ENCODE data around the gene COL6A1.

COL6A1 gene, protein sequence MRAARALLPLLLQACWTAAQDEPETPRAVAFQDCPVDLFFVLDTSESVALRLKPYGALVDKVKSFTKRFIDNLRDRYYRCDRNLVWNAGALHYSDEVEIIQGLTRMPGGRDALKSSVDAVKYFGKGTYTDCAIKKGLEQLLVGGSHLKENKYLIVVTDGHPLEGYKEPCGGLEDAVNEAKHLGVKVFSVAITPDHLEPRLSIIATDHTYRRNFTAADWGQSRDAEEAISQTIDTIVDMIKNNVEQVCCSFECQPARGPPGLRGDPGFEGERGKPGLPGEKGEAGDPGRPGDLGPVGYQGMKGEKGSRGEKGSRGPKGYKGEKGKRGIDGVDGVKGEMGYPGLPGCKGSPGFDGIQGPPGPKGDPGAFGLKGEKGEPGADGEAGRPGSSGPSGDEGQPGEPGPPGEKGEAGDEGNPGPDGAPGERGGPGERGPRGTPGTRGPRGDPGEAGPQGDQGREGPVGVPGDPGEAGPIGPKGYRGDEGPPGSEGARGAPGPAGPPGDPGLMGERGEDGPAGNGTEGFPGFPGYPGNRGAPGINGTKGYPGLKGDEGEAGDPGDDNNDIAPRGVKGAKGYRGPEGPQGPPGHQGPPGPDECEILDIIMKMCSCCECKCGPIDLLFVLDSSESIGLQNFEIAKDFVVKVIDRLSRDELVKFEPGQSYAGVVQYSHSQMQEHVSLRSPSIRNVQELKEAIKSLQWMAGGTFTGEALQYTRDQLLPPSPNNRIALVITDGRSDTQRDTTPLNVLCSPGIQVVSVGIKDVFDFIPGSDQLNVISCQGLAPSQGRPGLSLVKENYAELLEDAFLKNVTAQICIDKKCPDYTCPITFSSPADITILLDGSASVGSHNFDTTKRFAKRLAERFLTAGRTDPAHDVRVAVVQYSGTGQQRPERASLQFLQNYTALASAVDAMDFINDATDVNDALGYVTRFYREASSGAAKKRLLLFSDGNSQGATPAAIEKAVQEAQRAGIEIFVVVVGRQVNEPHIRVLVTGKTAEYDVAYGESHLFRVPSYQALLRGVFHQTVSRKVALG

DNA sequence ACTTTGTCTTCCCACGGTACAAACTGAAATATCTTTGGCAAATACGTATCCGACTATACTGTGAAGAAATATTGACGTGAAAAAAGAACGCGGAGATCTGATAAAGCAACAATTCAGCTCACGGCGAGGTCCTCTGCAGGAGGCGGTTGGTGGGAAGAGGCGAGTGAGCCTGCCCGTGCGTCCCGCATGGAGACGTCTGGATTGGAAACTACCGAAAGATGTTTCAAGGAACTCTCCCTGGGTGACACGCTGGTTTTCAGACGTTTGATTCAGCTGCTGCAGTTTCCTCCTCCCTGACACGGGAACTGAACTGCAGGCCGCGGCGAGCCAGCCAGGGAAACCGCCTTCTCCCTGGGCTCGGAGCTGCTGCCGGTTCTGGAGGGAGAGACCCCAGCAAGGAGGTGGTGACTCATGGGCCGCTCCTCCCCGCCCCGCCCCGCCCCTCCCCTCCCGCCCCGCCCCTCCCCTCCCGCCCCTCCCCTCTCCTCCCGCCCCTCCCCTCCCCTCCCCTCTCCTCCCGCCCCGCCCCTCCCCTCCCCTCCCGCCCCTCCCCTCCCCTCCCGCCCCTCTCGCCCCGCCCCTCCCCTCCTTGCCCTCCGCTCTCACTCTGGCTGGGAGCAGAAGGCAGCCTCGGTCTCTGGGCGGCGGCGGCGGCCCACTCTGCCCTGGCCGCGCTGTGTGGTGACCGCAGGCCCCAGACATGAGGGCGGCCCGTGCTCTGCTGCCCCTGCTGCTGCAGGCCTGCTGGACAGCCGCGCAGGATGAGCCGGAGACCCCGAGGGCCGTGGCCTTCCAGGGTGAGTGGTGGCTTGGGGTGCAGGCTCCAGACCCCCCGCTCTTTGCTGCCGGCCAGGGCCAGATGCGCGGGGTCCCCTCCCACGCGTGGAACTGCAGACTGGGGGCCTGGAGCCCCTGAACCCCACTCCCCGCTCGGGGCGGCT is at the start of gene COL6A1:
COL6A1 (plus strand) TSS at position 620 of the 941 bp plus-strand sequence; CDS start at position 701, 81 bp downstream.
- peak; percentile 63 for DNase-seq

DNA sequence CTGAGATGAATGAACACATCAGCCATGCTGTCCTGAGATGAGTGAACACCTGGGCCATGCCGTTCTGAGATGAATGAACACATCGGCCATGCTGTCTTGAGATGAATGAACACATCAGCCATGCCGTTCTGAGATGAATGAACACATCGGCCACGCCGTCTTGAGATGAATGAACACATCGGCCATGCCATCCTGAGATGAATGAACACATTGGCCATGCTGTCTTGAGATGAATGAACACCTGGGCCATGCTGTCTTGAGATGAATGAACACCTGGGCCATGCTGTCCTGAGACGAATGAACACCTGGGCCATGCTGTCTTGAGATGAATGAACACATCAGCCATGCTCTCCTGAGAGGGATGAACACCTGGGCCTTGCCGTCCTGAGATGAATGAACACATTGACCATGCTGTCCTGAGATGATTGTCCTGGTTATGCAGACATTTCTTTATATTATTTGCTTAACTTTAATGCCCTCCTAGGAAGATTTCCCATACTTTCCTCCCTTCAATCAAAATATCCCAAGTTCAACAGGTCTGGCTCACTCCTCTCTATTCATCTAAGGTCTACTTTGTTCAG is 48.6 kb upstream of the COL6A1 start:
- peak; percentile 29 for DNase-seq

DNA sequence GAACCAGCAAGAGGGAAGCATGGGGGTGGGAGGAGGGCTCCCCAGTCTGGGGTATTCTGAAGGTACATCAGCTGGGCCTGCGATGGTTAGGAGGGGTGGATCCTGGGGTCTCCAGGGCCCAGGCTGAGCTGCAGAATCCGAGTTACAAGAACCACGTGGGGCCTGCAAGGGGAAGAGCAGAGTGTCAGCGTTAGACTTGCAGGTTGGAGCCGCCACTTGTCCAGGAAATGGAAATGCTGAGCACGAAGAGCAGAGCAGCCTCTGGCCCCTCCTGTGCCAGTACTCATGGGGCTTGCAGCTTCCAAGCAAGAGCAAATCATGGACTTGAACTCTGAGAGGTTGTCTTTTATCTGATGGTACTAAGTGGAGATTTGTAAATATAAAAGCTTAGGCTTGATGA is 47.5 kb upstream of the COL6A1 start:
- no peak for DNase-seq

DNA sequence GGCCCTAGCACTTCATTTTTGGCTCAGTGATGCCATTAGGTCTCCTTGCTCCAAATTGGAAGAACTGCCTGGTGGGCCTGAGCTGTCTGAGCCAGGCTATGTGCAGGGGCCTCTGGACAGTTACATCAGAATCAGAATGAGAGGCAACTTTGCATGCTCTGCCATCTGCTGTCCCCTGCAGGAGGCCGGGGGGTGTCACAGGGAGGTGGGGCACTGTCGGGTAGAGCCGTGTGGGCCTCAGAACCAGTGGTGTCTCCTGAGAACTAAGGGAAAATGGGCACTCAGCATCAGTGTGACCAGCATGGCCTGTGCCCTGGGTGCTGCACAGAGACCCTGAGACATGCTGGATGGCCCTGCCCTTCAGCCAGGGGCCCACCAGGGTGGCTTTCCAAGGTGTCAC is 47.0 kb upstream of the COL6A1 start:
- no peak for DNase-seq

DNA sequence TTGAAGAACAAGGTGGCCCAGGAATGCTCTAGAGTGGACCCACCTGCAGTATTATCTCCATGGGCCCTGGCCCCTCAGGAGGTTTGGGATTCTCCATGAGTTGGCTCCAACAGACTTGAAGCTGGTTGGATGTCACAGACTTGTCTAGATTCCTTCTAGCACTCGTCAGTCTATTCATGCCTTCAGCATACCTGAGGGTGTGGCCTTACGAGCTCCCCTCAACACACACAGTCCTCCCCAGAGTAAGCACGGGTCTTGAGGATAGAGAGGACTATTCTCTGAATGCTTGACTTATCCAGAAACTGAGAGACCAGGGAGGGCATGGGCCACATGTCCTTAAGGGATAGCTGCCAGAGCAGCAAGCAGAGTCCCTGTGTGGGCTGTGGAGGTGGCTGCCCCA is 45.9 kb upstream of the COL6A1 start:
- DNase-seq, result no peak

DNA sequence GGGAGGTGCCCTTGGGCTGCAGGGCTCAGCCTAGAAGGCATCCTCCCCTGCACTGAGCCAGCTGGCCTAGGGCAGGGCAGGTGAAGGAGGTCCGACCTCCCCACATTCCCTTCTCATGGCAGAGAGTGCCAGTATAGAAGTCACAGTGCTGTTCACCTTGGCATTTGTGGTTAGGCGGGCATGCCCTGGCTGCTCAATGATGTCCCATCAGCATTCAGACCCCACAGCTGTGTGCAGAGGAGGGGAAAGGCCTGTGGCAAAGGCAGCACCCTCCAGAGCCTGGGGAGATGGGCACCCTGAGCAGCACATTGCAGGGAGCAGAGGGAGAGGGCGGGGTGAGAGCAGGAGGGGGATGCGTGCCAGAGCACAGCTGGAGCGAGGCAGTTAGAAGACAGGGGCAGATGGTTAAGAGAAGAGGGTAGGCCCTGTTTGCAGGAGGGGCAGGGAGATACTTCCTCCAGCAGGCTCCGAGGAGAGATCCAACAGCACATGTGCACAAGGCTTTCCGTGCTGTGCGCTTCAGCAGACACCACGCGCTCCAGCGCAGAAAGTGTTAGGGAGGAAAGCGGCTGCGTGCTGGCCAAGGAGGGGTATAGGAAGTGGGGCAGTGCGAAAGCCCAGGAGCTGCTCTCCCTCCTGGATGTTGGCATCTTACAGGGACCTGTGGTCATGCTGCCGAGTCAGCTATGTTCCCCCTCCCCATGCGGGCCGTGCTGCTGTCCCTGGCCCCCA is 43.7 kb upstream of the COL6A1 start:
- no peak for DNase-seq

DNA sequence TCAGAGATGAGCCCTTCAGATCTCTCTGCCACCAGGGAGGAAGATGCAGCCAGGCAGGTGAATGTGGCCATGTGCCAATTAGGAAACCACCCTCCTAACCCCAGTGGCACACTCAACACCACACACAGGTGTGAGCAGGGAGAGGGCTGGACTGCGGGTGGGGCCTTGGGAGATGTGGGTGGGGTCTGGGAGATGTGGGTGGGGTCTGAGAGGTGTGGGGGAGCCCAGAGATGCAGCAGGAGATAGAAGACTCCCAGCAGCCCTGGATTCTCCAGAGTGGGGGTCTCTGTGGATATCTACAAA is 43.2 kb upstream of the COL6A1 start:
- DNase-seq, result no peak

DNA sequence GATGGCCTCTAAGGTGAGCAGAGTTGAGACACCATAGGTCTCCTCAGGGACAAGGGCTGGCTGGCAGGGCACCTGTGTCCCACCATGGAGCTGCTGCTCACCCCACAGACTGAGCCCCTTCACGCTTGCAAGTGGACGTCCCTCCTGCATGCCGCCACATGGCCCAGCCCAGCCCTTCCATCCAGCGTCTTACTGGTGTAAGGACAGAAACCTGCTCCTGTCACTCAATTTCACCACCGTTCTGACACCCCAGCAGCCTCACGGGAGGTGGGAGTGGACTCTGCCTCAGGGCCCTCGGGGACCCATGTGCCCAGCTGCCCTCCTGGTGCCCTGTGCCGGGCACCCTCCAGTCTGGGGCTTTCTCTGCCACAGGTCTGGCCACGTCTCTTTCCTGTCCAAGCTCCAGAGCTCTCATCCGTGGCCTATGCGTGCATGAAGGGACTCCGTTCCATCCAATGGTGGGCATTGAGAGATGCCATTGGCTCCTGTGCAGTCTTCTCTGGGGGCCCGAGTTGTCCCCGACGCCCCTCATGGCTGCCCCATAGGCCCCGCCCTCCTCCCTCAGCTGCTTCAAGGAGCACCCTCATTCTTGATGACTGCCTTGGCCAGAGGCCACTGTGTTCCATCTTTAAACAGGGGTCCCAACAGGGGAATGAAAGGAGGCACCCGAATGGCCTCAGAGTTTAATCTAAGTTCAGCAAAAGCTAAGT is 42.6 kb upstream of the COL6A1 start:
- no peak for DNase-seq

DNA sequence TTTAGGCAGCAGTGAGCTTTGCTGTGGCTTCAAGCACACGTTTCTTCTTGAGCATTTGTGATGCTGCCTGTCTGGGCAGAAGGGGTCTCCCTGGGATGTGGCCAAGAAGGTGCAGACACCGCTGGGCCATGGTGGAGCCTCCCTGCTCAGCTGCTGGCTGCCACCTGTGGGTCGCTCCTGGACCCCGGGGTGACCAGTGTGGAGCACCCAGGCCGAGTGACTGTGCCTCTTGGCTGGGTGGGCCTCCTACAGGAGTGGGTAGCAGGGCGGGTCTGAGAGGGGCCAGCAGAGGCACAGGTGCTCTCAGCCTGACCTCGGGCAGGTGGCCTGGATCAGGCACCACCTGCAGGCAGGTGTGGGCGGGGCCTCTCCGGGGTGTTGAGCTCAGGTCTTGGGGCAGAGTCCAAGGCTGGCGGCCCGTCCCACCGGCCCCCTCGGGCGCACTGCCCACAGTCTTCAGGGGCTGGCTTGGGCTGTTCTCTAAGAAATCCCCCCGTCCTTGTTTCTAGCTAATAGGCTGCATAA is 42.0 kb upstream of the COL6A1 start:
- no peak for DNase-seq

DNA sequence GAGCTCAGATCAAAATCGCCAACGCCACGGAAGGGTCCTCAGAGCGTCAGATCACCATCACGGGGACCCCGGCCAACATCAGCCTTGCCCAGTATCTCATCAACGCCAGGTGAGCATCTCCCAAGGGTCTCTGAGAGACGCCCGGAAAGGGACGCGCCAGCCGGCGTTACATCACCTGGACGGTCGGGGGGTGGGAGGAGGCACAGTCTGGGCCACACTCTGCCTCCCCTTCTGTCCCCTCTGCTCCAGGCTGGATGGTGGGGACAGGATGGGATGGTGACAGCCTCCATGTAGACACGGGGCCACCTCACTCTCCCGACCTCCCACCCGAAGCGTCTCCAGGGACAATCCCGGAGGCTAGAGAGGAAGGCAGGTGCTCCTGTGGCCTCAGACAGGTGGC is 41.5 kb upstream of the COL6A1 start:
- DNase-seq, result no peak

DNA sequence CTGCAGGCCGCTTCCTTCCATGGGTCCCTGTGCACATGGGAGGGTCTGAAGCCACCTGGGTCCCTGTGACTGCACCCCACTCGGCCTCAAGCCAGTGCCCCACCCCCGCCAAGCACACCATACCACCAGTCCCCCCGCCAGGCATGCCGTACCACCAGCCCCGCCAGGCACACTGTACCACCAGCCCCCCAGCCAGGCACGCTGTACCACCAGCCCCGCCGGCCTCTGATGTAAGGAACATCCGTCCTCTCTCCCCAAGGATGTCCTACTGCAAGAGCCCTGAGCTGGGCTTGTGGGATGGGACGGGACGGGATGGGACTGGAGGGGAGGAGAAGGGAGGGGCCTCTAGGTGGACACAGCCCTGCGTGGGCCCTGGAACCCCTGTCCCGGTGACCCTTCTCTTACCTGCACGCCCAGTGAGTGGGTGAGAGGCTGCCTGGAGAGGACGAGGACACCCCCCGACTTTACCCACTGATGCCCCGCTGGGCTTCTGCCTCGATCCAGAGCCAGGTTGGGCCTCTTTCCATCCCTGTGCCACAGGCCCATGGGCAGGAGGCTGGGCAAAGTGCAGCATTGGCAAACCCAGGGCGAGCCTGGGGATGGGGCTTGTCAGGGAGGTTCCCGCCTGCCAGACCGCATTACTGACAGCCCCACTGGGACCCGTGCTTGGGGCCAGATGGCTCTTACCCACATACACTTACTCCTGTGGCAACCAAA is 40.8 kb upstream of the COL6A1 start:
- no peak for DNase-seq

DNA sequence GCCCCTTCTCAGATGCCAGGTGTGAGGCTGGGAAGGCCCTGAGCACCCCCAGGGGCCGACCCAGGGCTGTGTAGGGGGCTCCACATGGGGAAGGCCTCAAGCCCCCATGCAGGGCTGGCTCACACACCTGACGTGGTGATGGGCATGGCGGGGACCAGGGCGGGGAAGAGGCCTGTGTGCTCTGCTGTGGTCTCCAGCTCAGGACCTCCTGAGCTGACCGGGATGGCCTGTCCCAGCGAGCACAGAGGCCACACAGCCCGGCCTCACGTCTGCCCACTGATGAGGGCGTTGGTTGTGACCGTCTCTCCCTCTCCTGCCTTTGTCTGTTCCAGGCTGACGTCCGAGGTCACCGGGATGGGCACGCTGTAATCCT is 40.2 kb upstream of the COL6A1 start:
- DNase-seq, result no peak

DNA sequence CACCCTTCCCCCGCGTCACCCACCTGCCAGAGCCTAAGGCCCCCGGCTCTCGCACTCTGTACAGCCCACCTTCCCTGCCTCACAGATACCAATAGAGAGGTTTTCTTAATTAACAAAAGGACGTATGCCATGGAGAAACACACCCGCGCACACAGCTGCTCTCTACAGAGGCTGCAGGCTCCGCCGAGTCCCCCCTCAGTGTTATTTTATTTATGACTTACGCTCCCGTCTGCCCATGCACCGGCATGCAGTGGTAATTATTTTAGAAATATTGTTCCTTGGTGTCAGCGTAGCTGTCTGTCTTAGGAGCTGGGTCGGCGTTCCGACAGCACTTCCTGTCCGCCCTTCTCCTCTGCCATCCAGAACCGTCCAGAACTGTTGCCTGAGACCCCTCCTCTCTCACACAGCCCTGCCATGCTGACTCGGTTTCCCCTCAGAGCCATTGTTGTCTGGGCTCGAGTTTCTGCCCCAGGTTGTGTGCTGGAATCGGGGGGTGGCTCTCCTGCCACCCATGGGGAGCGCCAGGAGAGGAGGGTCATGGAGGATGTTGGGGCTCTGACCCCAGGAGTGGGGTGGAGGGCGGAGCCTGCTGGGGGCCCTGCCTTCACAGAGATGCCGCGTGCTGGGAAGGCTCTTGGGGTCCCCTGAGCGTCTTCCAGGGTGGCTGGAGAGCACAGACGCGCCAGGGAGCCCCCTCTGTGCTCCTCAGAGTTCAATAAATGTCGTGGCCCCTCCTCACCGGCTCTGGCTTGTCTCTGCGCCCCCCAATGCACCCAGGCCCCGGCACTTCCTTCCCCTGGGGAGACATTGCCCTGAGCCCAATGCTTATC is 39.6 kb upstream of the COL6A1 start:
- DNase-seq, result no peak

DNA sequence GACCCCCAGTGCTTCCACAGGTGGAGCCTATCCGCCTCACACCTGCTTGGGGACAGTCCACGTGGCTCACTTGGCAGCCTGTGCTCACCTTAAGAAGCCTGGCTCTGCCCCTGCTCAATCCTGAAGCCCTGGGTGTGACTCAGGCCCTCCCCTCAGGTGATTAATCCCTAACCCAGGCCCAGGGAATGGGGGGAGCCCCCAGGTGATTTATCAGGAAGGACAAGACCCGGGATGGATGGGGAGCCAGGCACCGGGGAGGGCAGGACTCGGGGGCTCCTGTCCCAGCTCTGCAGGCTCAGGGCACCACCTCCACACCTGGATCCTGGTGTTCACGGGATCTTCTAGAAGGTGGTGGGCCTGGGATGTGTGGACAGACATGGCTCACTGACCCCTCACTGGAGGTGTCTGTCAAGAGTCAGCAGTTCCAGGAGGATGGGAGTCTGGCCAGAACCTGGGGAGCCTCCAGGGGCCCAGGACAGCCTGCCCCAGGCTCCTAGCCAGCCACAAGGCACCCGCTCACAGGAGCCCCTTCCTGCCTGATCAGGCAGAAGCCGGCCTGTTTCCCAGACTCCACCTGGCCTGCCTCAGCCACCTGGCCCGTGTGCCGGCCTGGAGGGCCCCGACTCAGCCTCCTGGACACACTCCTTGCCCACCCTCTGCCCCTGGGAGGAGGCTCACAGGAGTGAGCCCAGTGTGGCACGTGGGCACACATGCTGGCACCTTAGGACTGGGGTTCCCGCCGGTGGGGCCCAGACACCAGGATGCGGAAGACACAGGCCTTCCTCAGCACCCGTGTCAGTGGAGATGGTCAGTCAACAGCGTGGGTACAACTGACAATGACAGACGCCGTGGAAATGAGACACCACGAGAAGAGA is 38.6 kb upstream of the COL6A1 start:
- DNase-seq, result no peak

DNA sequence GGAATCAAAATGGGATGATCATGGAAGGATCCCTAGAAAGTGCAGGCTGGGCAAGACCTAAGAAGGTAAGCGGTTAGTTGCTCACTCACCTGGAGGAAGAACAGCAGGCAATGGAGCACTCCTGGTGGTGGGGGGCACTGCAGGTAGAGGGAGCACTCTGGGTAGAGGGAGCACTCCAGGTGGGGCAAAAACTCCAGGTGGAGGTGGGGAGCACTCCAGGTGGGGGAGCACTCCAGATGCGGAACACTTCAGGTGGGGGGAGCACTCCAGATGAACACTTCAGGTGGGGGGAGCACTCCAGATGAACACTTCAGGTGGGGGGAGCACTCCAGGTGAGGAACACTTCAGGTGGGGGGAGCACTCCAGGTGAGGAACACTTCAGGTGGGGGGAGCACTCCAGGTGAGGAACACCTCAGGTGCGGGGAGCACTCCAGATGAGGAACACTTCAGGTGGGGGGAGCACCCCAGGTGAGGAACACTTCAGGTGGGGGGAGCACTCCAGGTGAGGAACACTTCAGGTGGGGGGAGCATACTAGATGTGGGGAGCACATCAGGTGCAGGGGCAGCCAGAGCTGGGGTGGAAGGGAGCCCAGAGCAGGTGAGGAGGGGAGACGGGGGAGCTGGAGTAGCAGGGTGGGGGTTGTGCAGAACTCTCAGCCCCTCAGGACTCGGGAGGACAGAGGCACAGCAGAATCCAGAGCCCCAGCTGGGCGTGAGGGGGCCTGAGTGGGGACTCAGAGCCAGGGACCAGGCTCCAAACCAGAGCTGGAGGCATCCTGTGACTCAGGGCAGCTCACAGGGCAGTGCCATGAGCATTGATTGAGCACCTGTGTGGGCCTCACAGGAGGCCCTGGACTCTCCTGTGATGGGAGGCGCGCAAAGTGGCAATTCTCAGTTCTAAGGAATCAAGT is 37.7 kb upstream of the COL6A1 start:
- DNase-seq, result no peak

DNA sequence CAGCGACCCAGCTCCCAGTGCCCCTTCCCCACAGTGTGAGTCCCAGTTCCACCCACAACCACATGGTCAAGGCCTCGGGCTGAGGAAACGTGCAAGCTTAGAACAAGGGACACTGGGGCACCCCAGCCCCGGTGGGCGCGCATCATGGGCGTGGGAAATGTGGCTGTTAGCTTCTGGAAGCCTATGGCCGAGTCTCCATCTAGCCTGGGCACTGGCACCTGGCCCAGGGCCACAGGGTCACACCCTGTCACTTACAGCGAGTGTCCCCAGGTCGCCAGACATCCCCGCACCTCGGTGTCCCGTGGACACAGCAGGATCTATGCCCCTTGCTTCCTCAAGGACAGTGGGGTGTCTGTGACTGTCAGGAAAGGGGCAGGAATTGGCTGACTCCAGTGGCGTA is 37.0 kb upstream of the COL6A1 start:
- no peak for DNase-seq

All from activated CD4-positive, alpha-beta T cell treated with anti-CD3 and anti-CD28 coated beads for 48 hours (primary cell).